ENCODE data around the gene SKIL.

- TF ChIP-seq CTCF (IDR thresholded peaks at IDR 0.05) (no peak), POLR2A (IDR thresholded peaks at IDR 0.05) (no peak)
These were observed 12.5 kb upstream of the SKIL start for GRCh38 chr3:170344971-170345370.

Measured in thyroid gland (tissue), 4 donors.